Activated CD4-positive, CD25-positive, alpha-beta regulatory T cell treated with anti-CD3 and anti-CD28 coated beads, Interleukin-2, amount 50 U/mL, for 72 hours (primary cell): ENCODE results near the gene TPD52L1.

Experiments
- DNase-seq: peaks from one replicate; pipeline ENCODE4 v3.0.0; 2021

Gene TPD52L1

GRCh38 chr6:125312478-125312877 lies 158.9 kb downstream of the TPD52L1 start:
- DNase-seq: no peak

GRCh38 chr6:125312950-125313349 lies 159.4 kb downstream of the TPD52L1 start:
- no peak for DNase-seq
